Measurements from ENCODE around the gene STARD13.
A peak's percentile ranks its signal among the peaks of the same experiment; 100 is the strongest.
"Not testable (repeated sequence)": the region's sequence is repeated elsewhere in the genome, so short reads cannot be mapped to it uniquely, and the experiment has no call there.

Gene STARD13

DNA sequence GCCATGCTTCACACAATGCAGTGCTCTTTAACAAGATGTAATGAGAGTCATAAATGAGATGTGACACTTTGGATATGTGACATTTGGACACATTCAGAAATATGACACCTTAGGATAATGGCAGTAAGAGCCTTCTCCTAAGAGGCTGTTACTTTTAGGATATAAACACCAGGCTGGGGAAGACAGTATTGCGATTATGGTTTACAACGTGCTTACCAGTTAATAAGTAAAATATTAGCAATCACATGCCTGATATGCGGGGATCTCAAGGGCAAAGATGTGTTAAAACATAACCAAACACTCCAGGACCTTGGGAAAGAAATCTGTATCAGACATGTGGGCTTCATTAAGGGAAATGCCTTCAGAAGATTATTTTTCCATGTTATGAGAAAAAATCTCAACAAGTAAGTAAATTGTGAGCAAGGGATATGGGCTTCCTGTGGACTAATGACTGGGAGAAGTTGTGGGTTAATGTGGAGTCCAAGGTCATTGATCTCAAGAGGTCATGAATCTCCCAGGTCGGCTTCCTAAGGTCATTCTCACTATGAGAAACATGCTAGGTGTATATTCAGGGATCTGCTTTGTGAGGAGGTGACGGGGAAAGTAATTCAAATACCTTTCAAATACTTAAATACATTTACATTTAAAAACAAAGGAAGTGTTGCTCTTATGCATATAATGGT is 105.3 kb downstream of the STARD13 start:
- DNase-seq (ENCODE audit: low spot score) (no peak), FAIRE-seq (peak; percentile 56)

- no peak for DNase-seq (ENCODE audit: low spot score)
- no peak for FAIRE-seq
Measured at GRCh38 chr13:33179463-33179862, 106.1 kb downstream of the STARD13 start.

DNA sequence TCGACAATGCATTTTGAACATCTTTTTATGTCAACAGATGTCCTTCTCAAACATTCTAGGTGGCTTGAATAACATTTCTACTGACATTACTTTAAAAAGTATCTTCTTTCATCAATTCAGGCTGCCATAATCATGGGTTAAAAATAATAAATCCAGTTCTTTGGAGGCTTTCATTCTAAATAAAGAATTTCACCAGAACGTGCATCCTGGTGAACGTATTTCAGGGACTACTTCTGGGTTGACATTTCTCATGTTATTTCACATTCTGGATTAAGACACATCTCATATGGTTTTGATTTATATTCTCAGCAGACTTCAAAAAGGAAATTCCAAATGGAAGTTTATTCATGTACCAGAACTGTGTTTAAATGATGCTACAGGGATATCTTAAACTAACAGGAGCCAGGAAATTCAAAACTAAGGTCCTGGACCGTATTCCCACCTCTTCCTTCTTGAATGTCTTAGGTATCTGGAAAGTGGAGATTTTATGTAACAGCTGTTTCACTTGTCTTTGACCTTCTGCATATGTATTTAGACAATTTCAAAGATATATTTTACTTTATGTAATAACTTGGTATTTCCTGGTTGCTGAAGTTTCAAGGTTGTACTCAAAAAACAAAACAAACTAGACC is 107.2 kb downstream of the STARD13 start:
- FAIRE-seq (no peak), DNase-seq (ENCODE audit: low spot score) (no peak)

DNA sequence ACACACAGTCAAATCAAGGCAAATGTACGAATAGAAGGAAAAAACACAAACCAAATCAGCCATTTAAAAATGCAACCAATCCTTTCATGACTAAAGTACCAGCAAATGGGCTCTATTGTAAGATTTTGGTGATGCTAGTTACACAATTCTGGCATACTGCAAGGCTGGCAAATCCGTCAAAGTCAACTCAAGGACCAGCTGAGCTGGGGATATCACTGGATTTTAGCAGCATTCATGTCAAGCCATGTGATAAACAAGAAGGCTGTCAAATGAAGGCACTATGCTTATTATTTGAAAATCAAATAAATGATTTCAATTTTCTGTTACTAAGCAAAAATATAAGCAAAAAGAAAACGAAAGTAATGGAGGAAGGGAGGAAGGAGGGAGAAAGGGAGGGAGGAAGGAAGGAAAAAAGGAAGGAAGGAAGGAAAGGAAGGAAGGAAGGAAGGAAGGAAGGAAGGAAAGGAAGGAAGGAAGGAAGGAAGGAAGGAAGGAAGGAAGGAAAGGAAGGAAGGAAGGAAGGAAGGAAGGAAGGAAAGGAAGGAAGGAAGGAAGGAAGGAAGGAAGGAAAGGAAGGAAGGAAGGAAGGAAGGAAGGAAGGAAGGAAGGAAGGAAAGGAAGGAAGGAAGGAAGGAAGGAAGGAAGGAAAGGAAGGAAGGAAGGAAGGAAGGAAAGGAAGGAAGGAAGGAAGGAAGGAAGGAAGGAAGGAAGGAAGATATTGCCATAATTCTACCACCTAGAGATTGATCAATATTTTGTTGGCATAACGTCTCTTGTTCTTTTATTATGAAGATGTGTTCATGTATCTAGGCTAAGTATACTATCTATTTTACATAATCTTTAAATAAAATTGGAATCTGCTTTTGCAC is 108.0 kb downstream of the STARD13 start:
- DNase-seq (ENCODE audit: low spot score); FAIRE-seq: not testable (repeated sequence)

DNA sequence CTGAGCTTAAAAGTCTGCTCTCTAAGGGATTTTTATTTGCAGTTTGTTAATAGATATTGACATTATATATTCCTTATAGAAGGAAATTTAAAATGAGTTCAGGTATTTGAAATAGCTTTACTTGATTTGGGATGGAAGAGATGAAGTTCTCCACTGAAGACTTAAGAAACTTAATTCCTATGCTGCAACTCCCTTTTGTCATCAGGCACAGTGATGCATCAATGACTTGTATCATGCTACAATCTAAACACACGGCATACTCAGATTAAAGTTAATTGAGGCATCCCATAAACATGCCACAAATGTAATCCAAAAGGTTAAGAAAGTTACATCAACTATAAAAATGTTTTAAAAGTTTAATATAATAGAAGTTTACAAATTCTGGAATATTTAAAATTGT is 109.0 kb downstream of the STARD13 start:
- FAIRE-seq (no peak), DNase-seq (ENCODE audit: low spot score) (no peak)

DNA sequence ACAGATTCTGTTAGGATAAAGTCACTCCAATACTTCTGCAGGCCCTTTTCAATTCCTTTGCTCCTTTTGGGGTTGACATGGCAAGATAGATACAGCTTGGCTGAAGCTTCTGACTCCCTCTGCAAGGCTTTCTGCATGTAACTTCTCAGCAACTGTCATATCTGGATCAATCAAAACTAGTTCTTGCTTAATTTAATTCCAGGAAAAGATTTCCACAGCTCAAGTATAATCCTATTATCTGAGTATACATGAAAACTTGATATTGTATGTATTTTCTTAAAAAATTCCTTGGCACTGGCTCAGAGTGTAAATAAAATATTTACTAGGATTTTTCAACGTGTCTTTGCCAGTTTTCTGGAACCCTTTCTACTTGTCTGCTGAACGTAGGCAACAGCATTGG is 109.6 kb downstream of the STARD13 start:
- FAIRE-seq (no peak), DNase-seq (ENCODE audit: low spot score) (no peak)

GRCh38 chr13:33174931-33175330 is 110.6 kb downstream of the STARD13 start:
- FAIRE-seq, result no peak
- DNase-seq (ENCODE audit: low spot score), result no peak

- no peak for DNase-seq (ENCODE audit: low spot score)
Measured at GRCh38 chr13:33174491-33174890, 111.1 kb downstream of the STARD13 start.

DNA sequence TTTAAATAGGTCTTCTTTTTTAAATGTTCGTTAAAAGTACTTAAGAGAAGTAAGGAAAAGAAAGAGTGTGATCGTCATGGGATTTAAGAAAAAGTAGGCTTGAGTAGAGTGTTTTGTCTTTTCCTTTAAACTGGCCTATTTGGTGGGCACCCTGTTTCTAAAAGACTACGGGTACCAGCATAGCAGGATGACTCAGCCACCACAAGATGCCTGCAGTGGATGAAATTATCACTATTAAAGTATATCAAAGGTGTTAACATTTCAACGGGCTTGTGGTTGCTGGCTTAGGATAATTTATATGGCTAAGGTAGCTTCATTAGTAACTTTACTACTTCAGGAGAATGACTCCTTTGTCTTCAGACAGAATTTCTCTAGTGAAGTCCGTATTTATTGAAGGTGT is 112.6 kb downstream of the STARD13 start:
- FAIRE-seq (peak; percentile 33), DNase-seq (ENCODE audit: low spot score) (no peak)

More at GRCh38 chr13:33174491-33174890, 111.1 kb downstream of the STARD13 start:
- no peak for FAIRE-seq

- FAIRE-seq (no peak), DNase-seq (ENCODE audit: low spot score) (no peak)
Measured at GRCh38 chr13:33172400-33172799, 113.2 kb downstream of the STARD13 start.

- peak; percentile 79 for FAIRE-seq
- peak; percentile 76 for DNase-seq (ENCODE audit: low spot score)
Measured at GRCh38 chr13:33169273-33169980, 116.1 kb downstream of the STARD13 start.

- no peak for DNase-seq (ENCODE audit: low spot score)
- no peak for FAIRE-seq
Measured at GRCh38 chr13:33168321-33168960, 117.1 kb downstream of the STARD13 start.

- DNase-seq (ENCODE audit: low spot score) (no peak), FAIRE-seq (no peak)
Measured at GRCh38 chr13:33167491-33167890, 118.1 kb downstream of the STARD13 start.

- no peak for DNase-seq (ENCODE audit: low spot score)
- no peak for FAIRE-seq
Measured at GRCh38 chr13:33165787-33166186, 119.8 kb downstream of the STARD13 start.

- no peak for DNase-seq (ENCODE audit: low spot score)
- no peak for FAIRE-seq
Measured at GRCh38 chr13:33164331-33164730, 121.2 kb downstream of the STARD13 start.

- FAIRE-seq, result not testable (repeated sequence)
Measured at GRCh38 chr13:33162725-33163124, 122.8 kb downstream of the STARD13 start.

GRCh38 chr13:33158816-33159215 is 126.7 kb downstream of the STARD13 start:
- FAIRE-seq (no peak), DNase-seq (ENCODE audit: low spot score) (no peak)

More at GRCh38 chr13:33162725-33163124, 122.8 kb downstream of the STARD13 start:
- DNase-seq (ENCODE audit: low spot score), result not testable (repeated sequence)

- DNase-seq (ENCODE audit: low spot score) (no peak), FAIRE-seq (no peak)
Measured at GRCh38 chr13:33158271-33158670, 127.3 kb downstream of the STARD13 start.

GRCh38 chr13:33154911-33155310 is 130.6 kb downstream of the STARD13 start:
- no peak for DNase-seq (ENCODE audit: low spot score)
- FAIRE-seq, result no peak

GRCh38 chr13:33153421-33154404 is 131.8 kb downstream of the STARD13 start:
- no peak for FAIRE-seq
- DNase-seq (ENCODE audit: low spot score), result no peak
